Loucy (cell line): ENCODE results near the gene COL27A1.

Experiments used
- CTCF ChIP-seq: fragments of 200-600 bp; sonication (generic); conservative IDR thresholded peaks from 2 replicates; pipeline ENCODE4 v1.5.1; 2014; ENCODE audit warnings: mild to moderate bottlenecking, antibody characterized with exemption, low read length
- EZH2phosphoT487 ChIP-seq: fragments of 200-600 bp; IDR thresholded peaks from 2 replicates; pipeline ENCODE4 v1.6.1; 2018; ENCODE audit warnings: antibody characterized with exemption, mild to moderate bottlenecking, moderate library complexity, borderline replicate concordance

- TF ChIP-seq CTCF (no peak), EZH2phosphoT487 (no peak)
Measured at GRCh38 chr9:114294664-114295063, 139.3 kb downstream of the COL27A1 start.
